Ishikawa (cell line): ENCODE measurements around the gene RAET1E.

Source experiments
- TAF1 ChIP-seq: IDR thresholded peaks from 2 replicates; pipeline ENCODE4 v1.6.1; 2012; ENCODE audit warnings: low read depth, mild to moderate bottlenecking
- TF ChIP-seq, protein P1 (sequence below): IDR thresholded peaks from 2 replicates; pipeline ENCODE4 v1.6.1; 2012; ENCODE audit warnings: low read depth, mild to moderate bottlenecking

GRCh38 chr6:149864578-149865535, 33.1 kb downstream of the RAET1E start:
- TF ChIP-seq, protein P1, sequence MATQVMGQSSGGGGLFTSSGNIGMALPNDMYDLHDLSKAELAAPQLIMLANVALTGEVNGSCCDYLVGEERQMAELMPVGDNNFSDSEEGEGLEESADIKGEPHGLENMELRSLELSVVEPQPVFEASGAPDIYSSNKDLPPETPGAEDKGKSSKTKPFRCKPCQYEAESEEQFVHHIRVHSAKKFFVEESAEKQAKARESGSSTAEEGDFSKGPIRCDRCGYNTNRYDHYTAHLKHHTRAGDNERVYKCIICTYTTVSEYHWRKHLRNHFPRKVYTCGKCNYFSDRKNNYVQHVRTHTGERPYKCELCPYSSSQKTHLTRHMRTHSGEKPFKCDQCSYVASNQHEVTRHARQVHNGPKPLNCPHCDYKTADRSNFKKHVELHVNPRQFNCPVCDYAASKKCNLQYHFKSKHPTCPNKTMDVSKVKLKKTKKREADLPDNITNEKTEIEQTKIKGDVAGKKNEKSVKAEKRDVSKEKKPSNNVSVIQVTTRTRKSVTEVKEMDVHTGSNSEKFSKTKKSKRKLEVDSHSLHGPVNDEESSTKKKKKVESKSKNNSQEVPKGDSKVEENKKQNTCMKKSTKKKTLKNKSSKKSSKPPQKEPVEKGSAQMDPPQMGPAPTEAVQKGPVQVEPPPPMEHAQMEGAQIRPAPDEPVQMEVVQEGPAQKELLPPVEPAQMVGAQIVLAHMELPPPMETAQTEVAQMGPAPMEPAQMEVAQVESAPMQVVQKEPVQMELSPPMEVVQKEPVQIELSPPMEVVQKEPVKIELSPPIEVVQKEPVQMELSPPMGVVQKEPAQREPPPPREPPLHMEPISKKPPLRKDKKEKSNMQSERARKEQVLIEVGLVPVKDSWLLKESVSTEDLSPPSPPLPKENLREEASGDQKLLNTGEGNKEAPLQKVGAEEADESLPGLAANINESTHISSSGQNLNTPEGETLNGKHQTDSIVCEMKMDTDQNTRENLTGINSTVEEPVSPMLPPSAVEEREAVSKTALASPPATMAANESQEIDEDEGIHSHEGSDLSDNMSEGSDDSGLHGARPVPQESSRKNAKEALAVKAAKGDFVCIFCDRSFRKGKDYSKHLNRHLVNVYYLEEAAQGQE = no peak
- no peak for TF ChIP-seq TAF1
